ENCODE results near the gene PEPD. TPM values are rescaled to one million over a fixed set of nuclear protein-coding genes. Genes with fewer than 3 reads are reported as not detected.

PEPD gene
- total RNA-seq, 1 experiment from 2014 or later = 40.5 TPM

GRCh38 chr19:33500991-33501390, 20.6 kb downstream of the PEPD start (continued):
- TF ChIP-seq REST (IDR thresholded peaks at IDR 0.05; ENCODE audit: low read depth) (no peak), TCF7L2 (IDR thresholded peaks at IDR 0.05; ENCODE audit: borderline replicate concordance, extremely low read depth, insufficient read depth, insufficient read length) (no peak)

GRCh38 chr19:33500586-33500985, 21.0 kb downstream of the PEPD start:
- no peaks in the 10 kb centered on the region for H4K20me1 ChIP-seq (ENCODE audit: insufficient read depth)
- no peak overlapping the region for H3K9ac ChIP-seq (ENCODE audit: low read length)
- no peaks in the 10 kb centered on the region for H3K79me2 ChIP-seq (ENCODE audit: insufficient read depth, low read length)
- CTCF ChIA-PET = no interaction called here
- no TSS peak for BruUV-seq (replicated peaks)
- no peak overlapping the region for H3K27ac ChIP-seq (ENCODE audit: low read depth, low read length)
- intact Hi-C loops (cut with micrococcal nuclease) = no loop called here
- no peak overlapping the region for H3K4me2 ChIP-seq (ENCODE audit: low read length)
- H3K4me3 ChIP-seq (replicated peaks in 1 of 2; ENCODE audit: low read depth in 1 of 2, low read length in 2 of 2) = no peak overlapping the region
- POLR2A ChIA-PET = no interaction called here
- H3K27me3 ChIP-seq (ENCODE audit: insufficient read depth, low read length) = no peaks in the 10 kb centered on the region
- H3K9me2 ChIP-seq (ENCODE audit: insufficient read depth) = no peaks in the 10 kb centered on the region
- no peak overlapping the region for H2AFZ ChIP-seq (ENCODE audit: low read depth, low read length, poor library complexity, severe bottlenecking)
- no peaks in the 10 kb centered on the region for H3K4me1 ChIP-seq (ENCODE audit: control insufficient read depth in 1 of 2, insufficient read depth in 2 of 2, low read length in 2 of 2)
- ATAC-seq = no peak
- DNase-seq (ENCODE audit: low read depth, low spot score) = no peak
- no peaks in the 10 kb centered on the region for H3K36me3 ChIP-seq (ENCODE audit: control insufficient read depth in 1 of 2, insufficient read depth in 2 of 2, low read length in 2 of 2)
- TF ChIP-seq YY1 (IDR thresholded peaks at IDR 0.05; ENCODE audit: extremely low read depth, insufficient replicate concordance, low read depth, low read length) = no peak
- no peak for TF ChIP-seq TCF7L2 (IDR thresholded peaks at IDR 0.05; ENCODE audit: borderline replicate concordance, extremely low read depth, insufficient read depth, insufficient read length)
- no peak for TF ChIP-seq CBX3 (IDR thresholded peaks at IDR 0.05; ENCODE audit: low read depth)
- TF ChIP-seq EGR1 (IDR thresholded peaks at IDR 0.05; ENCODE audit: low read depth) = no peak
- no peak for TF ChIP-seq EZH2 (IDR thresholded peaks at IDR 0.05)
- no peak for TF ChIP-seq POLR2AphosphoS5 (IDR thresholded peaks at IDR 0.05; ENCODE audit: low read depth, low read length)
- TF ChIP-seq JUND (IDR thresholded peaks at IDR 0.05) = no peak
- no peak for TF ChIP-seq REST (IDR thresholded peaks at IDR 0.05; ENCODE audit: low read depth)
- no peak for TF ChIP-seq CEBPB (IDR thresholded peaks at IDR 0.05; ENCODE audit: low read depth)
- no peak for TF ChIP-seq RAD21 (IDR thresholded peaks at IDR 0.05; ENCODE audit: low read depth)
- TF ChIP-seq CTCF (IDR thresholded peaks at IDR 0.05 in 2 of 3, conservative IDR thresholded peaks at IDR 0.05 in 1 of 3; ENCODE audit: borderline replicate concordance in 1 of 3, insufficient read depth in 1 of 3, low read depth in 2 of 3, low read length in 2 of 3) = no peak
- no peak for TF ChIP-seq POLR2A (IDR thresholded peaks at IDR 0.05; ENCODE audit: borderline replicate concordance, extremely low read depth, insufficient read depth, insufficient read length)
- no peak for TF ChIP-seq SIN3A (IDR thresholded peaks at IDR 0.05; ENCODE audit: low read depth)
- no peak for TF ChIP-seq ZFX (IDR thresholded peaks at IDR 0.05)
- TF ChIP-seq FOSL1 (IDR thresholded peaks at IDR 0.05; ENCODE audit: low read depth) = no peak
- H3K9me3 ChIP-seq (ENCODE audit: control insufficient read depth in 1 of 2, insufficient read depth in 1 of 2, low read depth in 1 of 2, low read length in 2 of 2) = no peaks in the 10 kb centered on the region
- RAD21 ChIA-PET (ENCODE audit: low non-redundant PET in 1 of 2, low total read pairs in 2 of 2, uncharacterized antibody in 2 of 2, unreplicated experiment in 2 of 2) = no interaction called here

Data from HCT116 (cell line).